K562 (cell line): ENCODE measurements around the gene SCAPER. TPM values are rescaled to one million over a fixed set of nuclear protein-coding genes. Genes with fewer than 3 reads are reported as not detected.

Experiments used
- ATAC-seq: fragments of 200-7000 bp; cut with Tn5 transposase; 3 replicates; pipeline ENCODE4 v1.9.1; 2020; ENCODE audit warnings: moderate library complexity
- BruUV-seq: library from RNA; stranded (reverse); fragments of 400-500 nt; replicated peaks from 2 replicates; lab custom pipeline; 2021; lab: Mats Ljungman, UMichigan
- CTCF ChIA-PET: fragments of 300-600 bp; formaldehyde crosslinking; extraction: SDS; loops from one replicate; lab custom pipeline; 2021; ENCODE audit warnings: low intra/inter-chr PET ratio; lab: Yijun Ruan, JAX
- POLR2A ChIA-PET: fragments of 300-600, 350-650 bp; sonication (Branson Sonifier 250); formaldehyde crosslinking; extraction: SDS; loops from one replicate; lab custom pipeline; 2021; ENCODE audit warnings: antibody characterized with exemption, inconsistent platforms; lab: Yijun Ruan, JAX
- DNase-seq, 4 experiments: peaks; one replicate each; pipeline versions ENCODE4 v3.0.0 to v3.0.0-alpha.2; 2011 to 2018; ENCODE audit warnings: low spot score in 3 of 4, mixed read lengths in 3 of 4; ENCODE audit errors: extremely low read depth in 1 of 4
- FAIRE-seq: peaks from 2 replicates; lab custom pipeline; 2011; peaks lifted over from hg19 to GRCh38; lab: Jason Lieb, UNC
- H2AFZ ChIP-seq: 2 replicates; pipeline ENCODE4 v1.6.0; 2011; ENCODE audit warnings: low read depth, low read length, control low read depth, inconsistent platforms
- H3K27ac ChIP-seq: fragments of 200-600 bp; 3 replicates; pipeline ENCODE4 v1.8.0; 2011; ENCODE audit warnings: low read depth, mild to moderate bottlenecking, control low read depth, inconsistent platforms, low read length, moderate library complexity, mixed read lengths; ENCODE audit errors: extremely low read depth
- H3K27me3 ChIP-seq, 2 experiments: fragments of 300-600 bp in 1 of 2; 2 replicates in 1 of 2; 3 replicates in 1 of 2; pipeline versions ENCODE4 v1.6.0 to v1.8.0; 2011; ENCODE audit warnings: inconsistent platforms in 2 of 2, low read length in 2 of 2, mild to moderate bottlenecking in 1 of 2, mixed read lengths in 1 of 2, moderate library complexity in 1 of 2; ENCODE audit not compliant: control insufficient read depth in 2 of 2, insufficient read depth in 2 of 2
- H3K36me3 ChIP-seq: fragments of 300-600 bp; 3 replicates; pipeline ENCODE4 v1.8.0; 2011; ENCODE audit warnings: mild to moderate bottlenecking, low read length, inconsistent platforms; ENCODE audit not compliant: control insufficient read depth, insufficient read depth
- H3K4me1 ChIP-seq, 2 experiments: fragments of 200-600 bp in 1 of 2; replicated peaks in 1 of 2; 2 replicates in 1 of 2; 3 replicates in 1 of 2; pipeline versions ENCODE4 v1.5.1 to v1.8.0; 2011; ENCODE audit warnings: inconsistent platforms in 2 of 2, low read length in 2 of 2, mild to moderate bottlenecking in 1 of 2, mixed read lengths in 1 of 2, moderate library complexity in 1 of 2; ENCODE audit not compliant: control insufficient read depth in 2 of 2, insufficient read depth in 2 of 2
- H3K4me2 ChIP-seq: 2 replicates; pipeline ENCODE4 v1.6.1; 2011; ENCODE audit warnings: low read length, control low read depth, inconsistent platforms, mixed read lengths; ENCODE audit not compliant: insufficient read depth
- H3K4me3 ChIP-seq: fragments of 200-600 bp; sonication (generic), shearing (Covaris generic); 2 replicates; pipeline ENCODE4 v1.5.1; 2016; ENCODE audit warnings: control low read depth, inconsistent platforms
- H3K79me2 ChIP-seq: fragments of 200-600 bp; 3 replicates; pipeline ENCODE4 v1.8.0; 2011; ENCODE audit warnings: low read length, inconsistent platforms; ENCODE audit not compliant: control insufficient read depth, insufficient read depth
- H3K9ac ChIP-seq, 2 experiments: 2 replicates each; pipeline versions ENCODE4 v1.6.0 to v1.6.1; 2011; ENCODE audit warnings: low read depth in 2 of 2, low read length in 2 of 2, control low read depth in 1 of 2, inconsistent platforms in 1 of 2, mild to moderate bottlenecking in 1 of 2, mixed read lengths in 1 of 2; ENCODE audit not compliant: insufficient read depth in 1 of 2
- H3K9me1 ChIP-seq: one replicate; pipeline ENCODE4 v1.6.0; 2011; ENCODE audit warnings: inconsistent platforms, mild to moderate bottlenecking, low read length, moderate library complexity; ENCODE audit not compliant: control insufficient read depth, insufficient read depth
- H3K9me3 ChIP-seq: replicated peaks from 2 replicates; pipeline ENCODE4 v1.5.1; 2011; ENCODE audit warnings: low read depth, low read length, inconsistent platforms; ENCODE audit not compliant: control insufficient read depth, insufficient read depth
- H4K20me1 ChIP-seq: replicated peaks from 2 replicates; pipeline ENCODE4 v1.6.1; 2011; ENCODE audit warnings: low read length, inconsistent platforms, mixed read lengths; ENCODE audit not compliant: control insufficient read depth, insufficient read depth
- HIVEP1 ChIP-seq: fragments of 250-450 bp; sonication (Bioruptor Pico); IDR thresholded peaks from 2 replicates; pipeline ENCODE4 v1.4.0; 2020; ENCODE audit warnings: mild to moderate bottlenecking
- MYNN ChIP-seq, 2 experiments: sonication (generic); formaldehyde crosslinking in 1 of 2; IDR thresholded peaks; 2 replicates each; pipeline versions ENCODE4 v1.5.0 to v1.6.1; 2016 to 2020; ENCODE audit warnings: antibody characterized with exemption in 1 of 2, missing genetic modification reagents in 1 of 2
- RBM34 ChIP-seq: fragments of 200-400 bp; formaldehyde crosslinking; IDR thresholded peaks from 2 replicates; pipeline ENCODE4 v1.6.1; 2018; ENCODE audit warnings: low read length, borderline replicate concordance; ENCODE audit not compliant: insufficient read depth
- TEAD2 ChIP-seq: fragments of 450-650 bp; IDR thresholded peaks from 2 replicates; pipeline ENCODE4 v1.6.1; 2016; ENCODE audit warnings: missing genetic modification characterization, control low read depth, missing compliant biosample characterization
- TFE3 ChIP-seq: fragments of 450-650 bp; formaldehyde crosslinking; IDR thresholded peaks from 2 replicates; pipeline ENCODE4 v1.4.0; 2020; ENCODE audit warnings: mild to moderate bottlenecking, mixed read lengths
- ZNF354B ChIP-seq: fragments of 250-450 bp; sonication (Bioruptor Pico); IDR thresholded peaks from 2 replicates; pipeline ENCODE4 v1.4.0; 2020
- ZNF589 ChIP-seq: fragments of 200-800 bp; sonication (Bioruptor generic); IDR thresholded peaks from 2 replicates; pipeline ENCODE4 v1.6.1; 2016; ENCODE audit warnings: low read depth, missing genetic modification characterization, missing compliant biosample characterization
- WGBS: fragments of 100-300 bp; shearing (Covaris generic); methylation state at CpG from one replicate; pipeline ENCODE4 v1.1.6; 2016; ENCODE audit warnings: low coverage, mixed read lengths; ENCODE audit not compliant: insufficient coverage; ENCODE audit errors: missing lambda C conversion rate; 5-methylcytosine and 5-hydroxymethylcytosine counted together
- in situ Hi-C: fragments of 300-500 bp; cut with MboI; formaldehyde crosslinking; loops from 4 replicates; pipeline ENCODE4 v1.15.0; 2018; ENCODE audit warnings: inconsistent platforms, mixed read lengths
- intact Hi-C: fragments of 100-400 bp; cut with micrococcal nuclease; formaldehyde crosslinking; loops from 2 replicates; pipeline ENCODE4 v1.14.2; 2022
- polyA plus RNA-seq, 8 experiments: library from polyadenylated mRNA; depleted of rRNA in 4 of 8; stranded (reverse) in 5 of 8; unstranded in 3 of 8; fragments of >200 nt; fragmentation: Nextera tagmentation in 2 of 8; fragmentation: Illumina TruSeq in 1 of 8; extraction: Ambion mirVana in 2 of 8; extraction: Trizol in 1 of 8; gene quantifications; 2 replicates each; pipeline versions ENCODE4 v1.2.1 to v1.2.3, GENCODE V29; 2011 to 2014; ENCODE audit warnings: inconsistent platforms in 1 of 8, missing spikeins in 1 of 8
- total RNA-seq, 7 experiments: library from RNA; depleted of rRNA in 6 of 7; stranded (reverse); fragments of >200 nt in 6 of 7; fragmentation: Illumina TruSeq in 2 of 7; extraction: Trizol in 2 of 7; gene quantifications; 2 replicates each; pipeline versions ENCODE4 v1.2.1 to v1.2.3, GENCODE V29; 2011 to 2021; ENCODE audit warnings: low replicate concordance in 1 of 7

Gene SCAPER
- total and polyA plus RNA-seq, 9 of the 15 experiments (the other 6 are each of a cell fraction or from before 2014, with no cell fraction given): 1.3 to 5.7 (median 3.2) TPM

DNA sequence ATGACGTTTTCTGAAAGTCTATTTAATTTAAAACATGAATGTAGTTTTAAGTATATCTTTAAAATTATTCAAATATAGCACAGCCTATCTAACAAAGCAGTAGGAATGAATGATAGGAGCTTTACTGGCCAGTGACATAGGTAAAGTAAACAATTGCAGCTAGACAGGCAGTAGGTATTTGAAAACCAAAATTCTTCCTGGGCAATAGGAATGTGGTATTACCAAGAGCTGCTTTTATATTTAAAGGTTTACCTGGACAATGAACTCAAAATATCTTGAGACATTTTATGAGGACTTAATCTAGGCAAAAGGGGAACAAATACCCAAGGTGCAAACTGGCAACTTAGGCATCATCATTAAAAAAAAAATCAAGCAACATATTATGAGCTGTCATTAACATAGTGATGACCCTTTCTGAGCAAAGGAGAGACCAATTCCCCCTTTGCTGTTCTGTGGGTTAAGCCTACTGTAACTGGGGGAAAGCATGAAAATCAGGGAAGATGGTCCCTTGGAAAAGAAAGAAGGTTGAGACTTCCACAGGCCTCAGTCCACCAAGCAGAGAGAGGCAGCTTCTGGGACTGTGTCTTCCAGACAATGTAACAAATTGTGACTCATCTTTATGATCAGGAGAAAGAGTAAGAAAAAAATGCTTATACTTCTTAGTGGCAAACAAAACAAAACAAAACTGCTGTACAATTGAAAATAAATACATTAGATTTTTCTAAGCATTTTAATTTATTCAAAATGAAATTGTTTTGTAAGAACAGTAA is 555.7 kb downstream of the SCAPER start (continued):
- TF ChIP-seq TEAD2 (tag): no peak

DNA sequence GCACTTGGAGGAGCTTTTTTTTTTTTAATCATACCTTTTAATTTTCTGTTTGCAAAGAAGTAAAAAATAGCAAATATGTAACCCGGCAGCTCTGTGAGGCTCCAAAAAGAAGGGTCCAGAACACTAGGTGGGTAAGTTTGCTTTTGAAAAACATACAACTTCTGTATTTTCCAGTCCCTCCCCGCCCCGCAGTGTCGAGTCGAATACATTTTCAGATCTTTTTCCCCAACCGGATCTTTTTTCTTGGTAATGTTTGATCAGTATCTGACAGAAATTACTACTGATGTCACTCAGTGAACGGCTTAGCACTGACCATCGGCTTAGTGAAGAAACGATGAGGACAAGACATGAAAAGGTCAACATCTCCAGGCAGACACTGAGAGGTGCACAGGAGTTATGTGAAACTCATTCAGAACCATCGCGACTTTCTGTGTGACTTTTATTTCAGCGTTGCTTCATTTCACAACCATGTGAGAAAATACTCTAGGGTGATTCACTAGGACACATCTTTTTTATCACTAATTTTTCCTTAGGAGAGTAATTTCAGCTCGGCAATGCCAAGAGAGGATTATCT is 557.6 kb downstream of the SCAPER start:
- POLR2A ChIA-PET: interaction anchor here (0.7 to 2.6 kb wide), 2 partner anchors 11 kb away, joined by 4 to 6 read pairs; partner anchors contain the start of gene ISL2
- no peak for DNase-seq
- ATAC-seq: no peak
- TF ChIP-seq HIVEP1 (CRISPR knock-in tag): no peak
- TF ChIP-seq ZNF589 (CRISPR knock-in tag): no peak
- no peak for TF ChIP-seq ZNF354B (CRISPR knock-in tag)
- TF ChIP-seq MYNN (IDR thresholded peaks at IDR 0.05): no peak
- TF ChIP-seq MYNN (CRISPR knock-in tag; IDR thresholded peaks at IDR 0.05): no peak
- no peak for TF ChIP-seq TFE3
- no peak for TF ChIP-seq RBM34
- Histone ChIP-seq H3K9me3 (no peaks in the 10 kb centered on the region), H3K4me1 (peaks cover 0 to 13% of the 10 kb centered on the region in 2 experiments; a peak in 1 of 5 replicates), H3K9me1 (no peaks in the 10 kb centered on the region), H3K27ac (no peak overlapping the region), H3K36me3 (peaks cover 20% of the 10 kb centered on the region; the same call in 2 of the 3 replicates), H2AFZ (no peak overlapping the region), H3K79me2 (0 out of 3 replicates have a peak, but pooled peaks cover 2% of the 10 kb centered on the region), H3K4me3 (no peak overlapping the region), H3K27me3 (no peaks in the 10 kb centered on the region), H4K20me1 (no peaks in the 10 kb centered on the region), H3K9ac (no peak overlapping the region), H3K4me2 (no peak overlapping the region)
- peak; percentile 55 for FAIRE-seq
- in situ Hi-C loops (no loop called here), intact Hi-C loops (no loop called here)
- BruUV-seq: no TSS peak
- CTCF ChIA-PET: no interaction called here
- WGBS: 93% methylated on average over 13 of the region's 13 CpGs
